Kidney (tissue), 14 donors: ENCODE data around the gene SMCO4. TPM values are rescaled to one million over a fixed set of nuclear protein-coding genes. Genes with fewer than 3 reads are reported as not detected.

Experiments
- DNase-seq, 5 donors: peaks; one replicate each; pipeline ENCODE4 v3.0.0-alpha.2; 2013 to 2020
- FAIRE-seq: peaks from 2 replicates; lab custom pipeline; 2012; peaks lifted over from hg19 to GRCh38; lab: Jason Lieb, UNC
- H3K27ac ChIP-seq, 2 donors: one replicate each; pipeline ENCODE4 v1.7.0; 2013; ENCODE audit warnings: low read depth in 2 of 2, low read length in 2 of 2, inconsistent platforms in 1 of 2
- H3K27me3 ChIP-seq: one replicate; pipeline ENCODE4 v1.7.1; 2013; ENCODE audit warnings: low read length, inconsistent platforms; ENCODE audit not compliant: control insufficient read depth, insufficient read depth
- H3K36me3 ChIP-seq, 3 donors: one replicate each; pipeline versions ENCODE4 v1.7.0 to v1.7.1; 2013; ENCODE audit warnings: low read length in 3 of 3, control low read depth in 1 of 3, inconsistent platforms in 1 of 3; ENCODE audit not compliant: insufficient read depth in 3 of 3, control insufficient read depth in 2 of 3
- H3K4me1 ChIP-seq, 3 donors: one replicate each; pipeline versions ENCODE4 v1.7.0 to v1.7.1; 2013; ENCODE audit warnings: low read length in 3 of 3, inconsistent platforms in 1 of 3, low read depth in 1 of 3; ENCODE audit not compliant: control insufficient read depth in 2 of 3, insufficient read depth in 2 of 3
- H3K4me3 ChIP-seq, 3 donors: one replicate each; pipeline versions ENCODE4 v1.7.0 to v1.8.1; 2013; ENCODE audit warnings: low read length in 3 of 3, control low read depth in 1 of 3, inconsistent platforms in 1 of 3
- H3K9ac ChIP-seq, 3 donors: one replicate each; pipeline versions ENCODE4 v1.7.0 to v1.7.1; 2013; ENCODE audit warnings: low read length in 3 of 3, control low read depth in 1 of 3, inconsistent platforms in 1 of 3
- H3K9me3 ChIP-seq, 3 donors: one replicate each; pipeline versions ENCODE4 v1.7.0 to v1.7.1; 2013; ENCODE audit warnings: low read length in 3 of 3, control low read depth in 1 of 3, inconsistent platforms in 1 of 3; ENCODE audit not compliant: control insufficient read depth in 2 of 3, insufficient read depth in 1 of 3
- CTCF ChIP-seq: IDR thresholded peaks from 3 replicates; pipeline ENCODE4 v1.5.1; 2012; ENCODE audit warnings: mild to moderate bottlenecking, moderate library complexity, borderline replicate concordance; ENCODE audit not compliant: insufficient read depth; ENCODE audit errors: extremely low read depth
- intact Hi-C: fragments of 100-400 bp; cut with DNase I; formaldehyde crosslinking; loops from one replicate; pipeline ENCODE4 v1.11.1; 2022
- polyA plus RNA-seq: library from polyadenylated mRNA; stranded (reverse); fragments of 350-450 nt; fragmentation: Illumina TruSeq; extraction: RNeasy Lipid Tissue Mini Kit (QIAGEN cat#74804); gene quantifications from one replicate; pipeline ENCODE4 v1.2.3, GENCODE V29; 2014; ENCODE audit warnings: low read depth, low replicate concordance; ENCODE audit not compliant: insufficient read depth
- total RNA-seq: library from RNA; stranded (reverse); fragmentation: NEBNext Ultra II Directional; extraction: Animal tissue kit (Norgen Biotek cat#: 25700); gene quantifications from one replicate; pipeline ENCODE4 v1.2.1, GENCODE V29; 2021
- donor health status: control.
- donor health status: control.
- donor health status: control.
- donor health status: control.
- donor health status: control.
- donor health status: DM: yes; HTN: yes; CAD: no.
- donor health status: Normal renal cell carcinoma (clear cell type).

SMCO4 gene
- total and polyA plus RNA-seq, 2 donors from 2014 or later, result 33.0 to 102 TPM

- Histone ChIP-seq H3K4me1 (peaks cover 0 to 3% (median 0%) of the 10 kb centered on the region in 3 donors), H3K27me3 (no peaks in the 10 kb centered on the region), H3K9ac (no peak overlapping the region), H3K36me3 (no peaks in the 10 kb centered on the region), H3K27ac (no peak overlapping the region), H3K4me3 (no peak overlapping the region), H3K9me3 (no peaks in the 10 kb centered on the region)
- FAIRE-seq (no peak), DNase-seq (no peak)
- TF ChIP-seq CTCF, result no peak
- intact Hi-C loops, result no loop called here
Measured at GRCh38 chr11:93573184-93573583, 30.0 kb upstream of the SMCO4 start.

- Histone ChIP-seq H3K36me3 (no peaks in the 10 kb centered on the region), H3K27me3 (no peaks in the 10 kb centered on the region), H3K9me3 (no peaks in the 10 kb centered on the region), H3K27ac (no peak overlapping the region), H3K4me3 (no peak overlapping the region), H3K4me1 (peaks cover 0 to 3% (median 2%) of the 10 kb centered on the region in 3 donors), H3K9ac (no peak overlapping the region)
- TF ChIP-seq CTCF, result no peak
- FAIRE-seq, result no peak
- intact Hi-C loops, result no loop called here
- DNase-seq, result no peak
Measured at GRCh38 chr11:93572621-93573020, 29.4 kb upstream of the SMCO4 start.

- FAIRE-seq (no peak), DNase-seq (no peak)
- H3K36me3 ChIP-seq, result no peaks in the 10 kb centered on the region
- no peaks in the 10 kb centered on the region for H3K9me3 ChIP-seq
- TF ChIP-seq CTCF, result no peak
- H3K9ac ChIP-seq, result no peak overlapping the region
- no peaks in the 10 kb centered on the region for H3K27me3 ChIP-seq
- no peak overlapping the region for H3K27ac ChIP-seq
- intact Hi-C loops, result no loop called here
- peaks cover 0 to 7% (median 2%) of the 10 kb centered on the region in 3 donors for H3K4me1 ChIP-seq
- H3K4me3 ChIP-seq, result no peak overlapping the region
Measured at GRCh38 chr11:93572171-93572570, 29.0 kb upstream of the SMCO4 start.

GRCh38 chr11:93571612-93572011, 28.4 kb upstream of the SMCO4 start:
- Histone ChIP-seq H3K27ac (no peak overlapping the region), H3K4me3 (no peak overlapping the region), H3K36me3 (no peaks in the 10 kb centered on the region), H3K9me3 (no peaks in the 10 kb centered on the region), H3K9ac (no peak overlapping the region), H3K4me1 (peaks cover 0 to 7% (median 2%) of the 10 kb centered on the region in 3 donors), H3K27me3 (no peaks in the 10 kb centered on the region)
- DNase-seq (no peak), FAIRE-seq (no peak)
- intact Hi-C loops, result no loop called here
- TF ChIP-seq CTCF, result no peak
